K562 (cell line): Measurements from ENCODE around the gene MKRN2OS. TPM values are rescaled to one million over a fixed set of nuclear protein-coding genes. Genes with fewer than 3 reads are reported as not detected.

Experiments
- ATAC-seq: fragments of 200-7000 bp; cut with Tn5 transposase; 3 replicates; pipeline ENCODE4 v1.9.1; 2020; ENCODE audit warnings: moderate library complexity
- BruUV-seq: library from RNA; stranded (reverse); fragments of 400-500 nt; replicated peaks from 2 replicates; lab custom pipeline; 2021; lab: Mats Ljungman, UMichigan
- CTCF ChIA-PET: fragments of 300-600 bp; formaldehyde crosslinking; extraction: SDS; loops from one replicate; lab custom pipeline; 2021; ENCODE audit warnings: low intra/inter-chr PET ratio; lab: Yijun Ruan, JAX
- POLR2A ChIA-PET: fragments of 300-600, 350-650 bp; sonication (Branson Sonifier 250); formaldehyde crosslinking; extraction: SDS; loops from one replicate; lab custom pipeline; 2021; ENCODE audit warnings: antibody characterized with exemption, inconsistent platforms; lab: Yijun Ruan, JAX
- DNase-seq, 4 experiments: peaks; one replicate each; pipeline versions ENCODE4 v3.0.0 to v3.0.0-alpha.2; 2011 to 2018; ENCODE audit warnings: low spot score in 3 of 4, mixed read lengths in 3 of 4; ENCODE audit errors: extremely low read depth in 1 of 4
- FAIRE-seq: peaks from 2 replicates; lab custom pipeline; 2011; peaks lifted over from hg19 to GRCh38; lab: Jason Lieb, UNC
- H2AFZ ChIP-seq: 2 replicates; pipeline ENCODE4 v1.6.0; 2011; ENCODE audit warnings: low read depth, low read length, control low read depth, inconsistent platforms
- H3K27ac ChIP-seq: fragments of 200-600 bp; 3 replicates; pipeline ENCODE4 v1.8.0; 2011; ENCODE audit warnings: low read depth, mild to moderate bottlenecking, control low read depth, inconsistent platforms, low read length, moderate library complexity, mixed read lengths; ENCODE audit errors: extremely low read depth
- H3K27me3 ChIP-seq, 2 experiments: fragments of 300-600 bp in 1 of 2; 2 replicates in 1 of 2; 3 replicates in 1 of 2; pipeline versions ENCODE4 v1.6.0 to v1.8.0; 2011; ENCODE audit warnings: inconsistent platforms in 2 of 2, low read length in 2 of 2, mild to moderate bottlenecking in 1 of 2, mixed read lengths in 1 of 2, moderate library complexity in 1 of 2; ENCODE audit not compliant: control insufficient read depth in 2 of 2, insufficient read depth in 2 of 2
- H3K36me3 ChIP-seq: fragments of 300-600 bp; 3 replicates; pipeline ENCODE4 v1.8.0; 2011; ENCODE audit warnings: mild to moderate bottlenecking, low read length, inconsistent platforms; ENCODE audit not compliant: control insufficient read depth, insufficient read depth
- H3K4me1 ChIP-seq, 2 experiments: fragments of 200-600 bp in 1 of 2; replicated peaks in 1 of 2; 2 replicates in 1 of 2; 3 replicates in 1 of 2; pipeline versions ENCODE4 v1.5.1 to v1.8.0; 2011; ENCODE audit warnings: inconsistent platforms in 2 of 2, low read length in 2 of 2, mild to moderate bottlenecking in 1 of 2, mixed read lengths in 1 of 2, moderate library complexity in 1 of 2; ENCODE audit not compliant: control insufficient read depth in 2 of 2, insufficient read depth in 2 of 2
- H3K4me2 ChIP-seq: 2 replicates; pipeline ENCODE4 v1.6.1; 2011; ENCODE audit warnings: low read length, control low read depth, inconsistent platforms, mixed read lengths; ENCODE audit not compliant: insufficient read depth
- H3K4me3 ChIP-seq: fragments of 200-600 bp; sonication (generic), shearing (Covaris generic); 2 replicates; pipeline ENCODE4 v1.5.1; 2016; ENCODE audit warnings: control low read depth, inconsistent platforms
- H3K79me2 ChIP-seq: fragments of 200-600 bp; 3 replicates; pipeline ENCODE4 v1.8.0; 2011; ENCODE audit warnings: low read length, inconsistent platforms; ENCODE audit not compliant: control insufficient read depth, insufficient read depth
- H3K9ac ChIP-seq, 2 experiments: 2 replicates each; pipeline versions ENCODE4 v1.6.0 to v1.6.1; 2011; ENCODE audit warnings: low read depth in 2 of 2, low read length in 2 of 2, control low read depth in 1 of 2, inconsistent platforms in 1 of 2, mild to moderate bottlenecking in 1 of 2, mixed read lengths in 1 of 2; ENCODE audit not compliant: insufficient read depth in 1 of 2
- H3K9me1 ChIP-seq: one replicate; pipeline ENCODE4 v1.6.0; 2011; ENCODE audit warnings: inconsistent platforms, mild to moderate bottlenecking, low read length, moderate library complexity; ENCODE audit not compliant: control insufficient read depth, insufficient read depth
- H3K9me3 ChIP-seq: replicated peaks from 2 replicates; pipeline ENCODE4 v1.5.1; 2011; ENCODE audit warnings: low read depth, low read length, inconsistent platforms; ENCODE audit not compliant: control insufficient read depth, insufficient read depth
- H4K20me1 ChIP-seq: replicated peaks from 2 replicates; pipeline ENCODE4 v1.6.1; 2011; ENCODE audit warnings: low read length, inconsistent platforms, mixed read lengths; ENCODE audit not compliant: control insufficient read depth, insufficient read depth
- C11orf30 ChIP-seq: fragments of 450-650 bp; IDR thresholded peaks from 2 replicates; pipeline ENCODE4 v1.6.1; 2016; ENCODE audit warnings: low read depth, mild to moderate bottlenecking
- EWSR1 ChIP-seq: fragments of 450-650 bp; IDR thresholded peaks from 2 replicates; pipeline ENCODE4 v1.6.1; 2018; ENCODE audit warnings: borderline replicate concordance, mild to moderate bottlenecking, low read depth, moderate library complexity; ENCODE audit not compliant: partially characterized antibody
- MAFF ChIP-seq: IDR thresholded peaks from 2 replicates; pipeline ENCODE4 v1.6.1; 2012; ENCODE audit warnings: low read length, improper control_type of control experiment
- MAFG ChIP-seq: fragments of 450-650 bp; conservative IDR thresholded peaks from 2 replicates; pipeline ENCODE4 v1.6.1; 2016; ENCODE audit warnings: missing genetic modification characterization, missing compliant biosample characterization
- MAFK ChIP-seq: IDR thresholded peaks from 2 replicates; pipeline ENCODE4 v1.6.1; 2011; ENCODE audit warnings: low read length, improper control_type of control experiment
- PHTF2 ChIP-seq: fragments of 250-450 bp; sonication (Bioruptor Pico); IDR thresholded peaks from 2 replicates; pipeline ENCODE4 v1.5.0; 2021; ENCODE audit warnings: mild to moderate bottlenecking
- POLR2H ChIP-seq: IDR thresholded peaks from 2 replicates; pipeline ENCODE4 v1.6.1; 2016; ENCODE audit warnings: missing genetic modification characterization, low read depth, mild to moderate bottlenecking, control low read depth, missing compliant biosample characterization, moderate library complexity
- REST ChIP-seq, 2 experiments: fragments of 450-650 bp; formaldehyde crosslinking in 1 of 2; IDR thresholded peaks; 2 replicates each; pipeline versions ENCODE4 v1.4.0 to v1.6.1; 2014 to 2020; ENCODE audit warnings: mild to moderate bottlenecking in 2 of 2, borderline replicate concordance in 1 of 2, low read depth in 1 of 2
- RHOXF2B ChIP-seq: fragments of 250-450 bp; sonication (Bioruptor Pico); conservative IDR thresholded peaks from 2 replicates; pipeline ENCODE4 v1.5.1; 2021
- TRIM28 ChIP-seq: fragments of 450-650 bp; IDR thresholded peaks from 2 replicates; pipeline ENCODE4 v1.6.1; 2017
- ZBTB1 ChIP-seq: sonication (generic); formaldehyde crosslinking; IDR thresholded peaks from 2 replicates; pipeline ENCODE4 v1.8.1; 2023; ENCODE audit warnings: missing genetic modification reagents, low read depth, mild to moderate bottlenecking, borderline replicate concordance
- ZNF134 ChIP-seq: fragments of 250-450 bp; sonication (Bioruptor Pico); conservative IDR thresholded peaks from 2 replicates; pipeline ENCODE4 v1.4.0; 2020
- ZNF316 ChIP-seq: fragments of 450-650 bp; IDR thresholded peaks from 2 replicates; pipeline ENCODE4 v1.6.1; 2016
- ZNF655 ChIP-seq: fragments of 250-450 bp; sonication (Bioruptor Pico); IDR thresholded peaks from 2 replicates; pipeline ENCODE4 v1.5.0; 2021
- ZSCAN29 ChIP-seq: fragments of 450-650 bp; IDR thresholded peaks from 2 replicates; pipeline ENCODE4 v1.6.1; 2017
- in situ Hi-C: fragments of 300-500 bp; cut with MboI; formaldehyde crosslinking; loops from 4 replicates; pipeline ENCODE4 v1.15.0; 2018; ENCODE audit warnings: inconsistent platforms, mixed read lengths
- intact Hi-C: fragments of 100-400 bp; cut with micrococcal nuclease; formaldehyde crosslinking; loops from 2 replicates; pipeline ENCODE4 v1.14.2; 2022
- polyA plus RNA-seq, 8 experiments: library from polyadenylated mRNA; depleted of rRNA in 4 of 8; stranded (reverse) in 5 of 8; unstranded in 3 of 8; fragments of >200 nt; fragmentation: Nextera tagmentation in 2 of 8; fragmentation: Illumina TruSeq in 1 of 8; extraction: Ambion mirVana in 2 of 8; extraction: Trizol in 1 of 8; gene quantifications; 2 replicates each; pipeline versions ENCODE4 v1.2.1 to v1.2.3, GENCODE V29; 2011 to 2014; ENCODE audit warnings: inconsistent platforms in 1 of 8, missing spikeins in 1 of 8
- total RNA-seq, 7 experiments: library from RNA; depleted of rRNA in 6 of 7; stranded (reverse); fragments of >200 nt in 6 of 7; fragmentation: Illumina TruSeq in 2 of 7; extraction: Trizol in 2 of 7; gene quantifications; 2 replicates each; pipeline versions ENCODE4 v1.2.1 to v1.2.3, GENCODE V29; 2011 to 2021; ENCODE audit warnings: low replicate concordance in 1 of 7

Gene MKRN2OS
- total and polyA plus RNA-seq, 9 of the 15 experiments (the other 6 are each of a cell fraction or from before 2014, with no cell fraction given) = 0.11 to 0.27 (median 0.17) TPM; not detected in 6

GRCh38 chr3:12515631-12516030 is 29.7 kb downstream of the MKRN2OS start:
- no TSS peak for BruUV-seq
- Histone ChIP-seq H3K4me2 (no peak overlapping the region), H3K9ac (no peak overlapping the region), H3K4me3 (no peak overlapping the region), H3K79me2 (no peaks in the 10 kb centered on the region), H3K4me1 (no peaks in the 10 kb centered on the region), H2AFZ (no peak overlapping the region), H4K20me1 (no peaks in the 10 kb centered on the region), H3K27me3 (no peaks in the 10 kb centered on the region), H3K9me1 (no peaks in the 10 kb centered on the region), H3K27ac (no peak overlapping the region), H3K9me3 (no peaks in the 10 kb centered on the region), H3K36me3 (peaks cover 74% of the 10 kb centered on the region; the same call in 2 of the 3 replicates)
- DNase-seq (no peak), FAIRE-seq (no peak), ATAC-seq (no peak)
- ChIA-PET POLR2A (no interaction called here), CTCF (interaction anchor here (0.7 kb wide), 1 partner anchor 111 kb away, joined by 3 read pairs; no protein-coding TSS in a partner anchor)
- intact Hi-C loops (no loop called here), in situ Hi-C loops (no loop called here)
- TF ChIP-seq MAFF = peak; percentile 73
- no peak for TF ChIP-seq ZNF134 (CRISPR knock-in tag)
- TF ChIP-seq MAFG = peak; percentile 48; the same call in 1 of the 2 replicates
- TF ChIP-seq ZNF655 (CRISPR knock-in tag) = no peak
- peak; percentile 87 for TF ChIP-seq ZNF316
- no peak for TF ChIP-seq ZSCAN29
- TF ChIP-seq C11orf30 = peak; percentile 60; the same call in 1 of the 2 replicates
- no peak for TF ChIP-seq POLR2H (tag)
- TF ChIP-seq MAFK = peak; percentile 49; the same call in 1 of the 2 replicates
- no peak for TF ChIP-seq PHTF2 (CRISPR knock-in tag)
- no peak for TF ChIP-seq EWSR1
- no peak for TF ChIP-seq TRIM28
- no peak for TF ChIP-seq ZBTB1
- no peak for TF ChIP-seq RHOXF2B
- TF ChIP-seq REST (IDR thresholded peaks at IDR 0.05; ENCODE audit: borderline replicate concordance) = no peak
- no peak for TF ChIP-seq REST (CRISPR knock-in tag; IDR thresholded peaks at IDR 0.05; ENCODE audit: low read depth)
